Fibroblast of skin of right biceps (primary cell): ENCODE measurements around the gene AVPI1.
A peak's percentile ranks its signal among the peaks of the same experiment; 100 is the strongest.
"Not testable (repeated sequence)": the region's sequence is repeated elsewhere in the genome, so short reads cannot be mapped to it uniquely, and the experiment has no call there.

Source experiments
- DNase-seq: peaks from one replicate; pipeline ENCODE4 v3.0.0-alpha.2; 2013

Gene AVPI1

DNA sequence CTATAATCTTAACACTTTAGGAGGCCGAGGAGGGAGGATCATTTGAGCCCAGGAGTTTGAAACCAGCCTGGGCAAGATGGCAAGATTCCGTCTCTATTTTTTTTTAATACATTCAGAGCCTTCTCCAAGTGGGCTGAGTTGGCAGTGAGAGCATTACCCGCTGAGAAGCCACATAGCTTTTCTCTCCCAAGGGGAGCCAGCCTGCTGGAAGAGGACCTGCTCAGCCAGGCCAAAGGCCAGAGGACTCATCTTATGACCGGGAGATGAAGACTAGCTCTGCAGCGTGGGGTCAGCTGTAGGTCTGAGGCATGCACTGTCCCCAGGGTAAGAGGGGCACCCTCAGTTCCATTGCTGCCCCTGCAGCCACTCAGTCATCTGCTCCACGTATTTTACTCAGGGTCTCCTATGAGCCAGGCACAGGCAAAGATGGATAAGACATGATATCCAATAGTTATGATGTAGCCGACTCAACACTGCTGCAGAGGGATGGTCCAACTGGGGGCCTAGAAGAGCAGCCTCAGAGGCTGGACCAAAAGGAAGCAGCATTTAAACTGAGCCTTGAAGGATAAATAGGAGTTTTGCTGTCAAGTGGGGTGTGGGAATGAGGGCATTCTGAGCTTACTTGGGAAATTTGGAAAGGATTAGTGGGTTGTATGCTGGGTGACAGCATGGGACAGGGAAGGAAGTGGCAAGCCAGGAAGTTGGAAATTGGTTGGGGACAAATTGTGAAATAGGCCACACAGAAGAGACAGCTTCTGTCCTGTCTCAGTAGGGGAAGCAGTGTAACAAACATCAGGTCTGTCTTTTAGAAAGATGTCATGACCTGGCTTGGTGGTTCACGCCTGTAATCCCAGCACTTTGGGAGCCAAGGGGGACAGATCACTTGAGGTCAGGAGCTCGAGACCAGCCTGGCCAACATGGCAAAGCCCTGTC, 24.9 kb upstream of the AVPI1 start:
- no peak for DNase-seq

DNA sequence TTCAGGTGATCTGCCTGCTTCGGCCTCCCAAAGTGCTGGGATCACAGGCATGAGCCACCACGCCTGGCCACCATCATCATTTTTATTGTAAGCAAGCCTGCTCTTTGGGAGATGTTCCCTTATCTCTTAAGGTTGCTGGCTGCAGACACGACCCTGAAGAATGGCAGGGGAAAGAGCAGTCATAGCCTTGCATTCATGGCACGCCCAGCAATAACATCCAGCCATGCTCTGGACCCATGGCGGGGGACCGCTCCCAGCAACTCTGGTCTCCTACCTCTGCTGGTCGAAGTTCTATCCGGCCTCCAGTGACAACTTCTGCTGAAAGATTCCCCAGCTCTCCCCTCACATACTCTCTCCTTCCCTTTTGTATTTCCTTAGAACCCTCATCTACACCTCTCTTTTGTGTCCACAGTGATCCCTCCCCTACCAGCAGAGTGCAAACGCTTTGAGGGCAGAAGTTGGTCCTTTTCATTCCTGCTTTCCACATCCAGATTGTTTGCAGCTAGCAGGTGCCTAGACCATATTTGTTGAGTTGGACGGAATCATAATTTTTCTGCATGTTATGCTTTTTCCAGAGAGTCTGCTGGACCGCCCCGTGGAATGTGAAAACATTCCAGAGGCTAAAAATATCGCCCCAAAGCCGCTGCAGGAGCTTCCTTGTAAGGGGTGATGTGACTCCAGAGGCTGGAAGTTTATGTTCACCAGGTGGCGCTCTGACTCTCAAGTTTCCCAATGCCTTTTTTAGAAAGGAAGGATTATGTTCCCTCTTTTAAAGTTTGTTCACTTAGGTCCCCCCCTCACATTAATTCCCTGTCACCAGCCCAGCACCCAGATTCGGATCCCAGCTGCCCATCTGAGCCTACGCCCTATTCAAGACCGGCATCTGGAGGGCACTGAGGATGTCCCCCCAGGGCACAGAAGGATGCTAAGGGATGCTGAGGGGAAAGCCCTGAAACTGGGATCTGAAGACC, 22.2 kb upstream of the AVPI1 start:
- DNase-seq = peak; percentile 86

GRCh38 chr10:97708167-97708566, 21.1 kb upstream of the AVPI1 start:
- DNase-seq = no peak

GRCh38 chr10:97707134-97707861, 20.3 kb upstream of the AVPI1 start:
- DNase-seq = no peak

GRCh38 chr10:97705006-97705670, 18.1 kb upstream of the AVPI1 start:
- no peak for DNase-seq

DNA sequence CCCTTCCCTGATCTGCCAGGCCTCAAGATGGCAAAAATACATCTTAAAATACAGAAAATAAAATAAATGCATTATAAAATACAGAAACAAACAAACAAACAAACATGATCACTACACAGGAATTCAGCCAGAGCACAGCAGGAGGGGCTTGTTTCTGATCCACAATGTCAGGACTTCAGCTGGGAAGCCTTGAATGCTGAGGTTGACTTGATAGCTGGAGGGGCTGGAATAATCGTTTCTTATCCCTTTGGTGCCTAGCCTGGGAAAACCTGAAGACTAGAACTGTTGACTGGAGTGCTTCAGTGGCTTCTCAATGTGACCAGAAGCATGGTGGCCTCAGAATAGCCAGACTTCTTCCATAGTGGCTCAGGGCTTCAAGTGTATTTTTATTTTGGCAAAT, 17.3 kb upstream of the AVPI1 start:
- DNase-seq = no peak

DNA sequence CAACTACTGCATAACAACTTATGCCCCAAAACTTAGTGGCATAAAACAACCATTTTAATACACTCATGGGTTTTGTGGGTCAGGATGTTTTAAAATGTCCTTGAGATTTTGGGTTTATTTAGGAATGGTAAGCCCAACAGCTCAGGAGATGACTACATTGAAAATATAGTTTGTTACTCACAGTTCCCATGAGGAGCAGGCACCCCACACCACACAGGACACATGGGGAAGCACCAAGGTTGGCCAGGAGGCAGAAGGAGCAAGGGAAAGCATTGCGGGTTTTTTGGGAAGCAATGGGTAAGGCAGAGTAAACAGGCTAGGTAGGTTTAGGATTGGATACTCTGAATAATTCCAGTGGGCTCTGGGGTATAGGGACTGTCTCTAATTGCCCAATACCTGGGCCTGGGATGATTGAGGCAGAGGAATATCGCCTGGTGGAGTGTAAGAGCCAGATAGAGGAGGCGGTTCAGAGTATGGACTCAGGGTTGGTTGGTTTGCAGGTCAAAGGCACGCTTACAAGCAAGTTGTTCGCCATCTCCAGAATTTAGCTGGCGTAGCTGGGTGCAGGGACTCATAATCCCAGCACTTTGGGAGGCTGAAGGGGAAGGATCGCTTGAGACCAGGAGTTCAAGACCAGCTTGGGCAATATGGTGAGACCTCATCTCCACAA, 16.5 kb upstream of the AVPI1 start:
- no peak for DNase-seq

DNA sequence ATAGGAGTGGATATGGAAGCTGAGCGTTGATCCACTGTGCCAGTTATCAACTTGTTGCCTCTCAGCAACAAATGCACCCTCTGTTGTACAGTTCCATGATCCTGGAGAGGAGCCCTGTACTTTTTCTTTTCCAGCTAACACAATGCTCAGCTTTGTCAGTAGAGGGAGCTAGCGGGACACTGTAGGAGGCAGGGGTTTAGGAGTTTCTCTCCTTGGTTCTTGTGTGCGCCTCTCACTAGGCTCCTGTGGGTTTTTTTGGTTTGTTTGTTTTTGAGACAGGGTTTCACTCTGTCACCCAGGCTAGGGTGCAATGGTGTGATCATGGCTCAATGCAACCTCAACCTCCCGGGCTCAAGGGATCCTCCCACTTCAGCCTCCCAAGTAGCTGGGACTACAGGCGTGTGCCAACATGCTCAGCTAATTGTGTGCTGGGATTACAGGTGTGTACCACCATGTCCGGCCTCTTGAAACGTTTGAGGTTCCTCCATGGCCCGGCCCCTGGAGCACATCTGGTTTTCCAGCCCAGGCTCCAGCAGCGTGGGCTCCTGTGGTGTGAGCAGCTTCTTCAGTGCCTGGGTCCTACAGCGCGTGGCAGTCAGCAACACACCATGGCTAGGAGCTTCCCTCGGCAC, 14.5 kb upstream of the AVPI1 start:
- DNase-seq = peak; percentile 67

GRCh38 chr10:97698072-97698655, 11.1 kb upstream of the AVPI1 start:
- DNase-seq = not testable (repeated sequence)

GRCh38 chr10:97690133-97690532, 3.1 kb upstream of the AVPI1 start:
- DNase-seq = no peak

- peak; percentile 97 for DNase-seq
Measured at GRCh38 chr10:97689559-97690020, 2.5 kb upstream of the AVPI1 start.

GRCh38 chr10:97687785-97688781, 1.0 kb upstream of the AVPI1 start:
- DNase-seq = peak; percentile 49

- no peak for DNase-seq
Measured at GRCh38 chr10:97686301-97686961, 610 bp downstream of the AVPI1 start.

DNA sequence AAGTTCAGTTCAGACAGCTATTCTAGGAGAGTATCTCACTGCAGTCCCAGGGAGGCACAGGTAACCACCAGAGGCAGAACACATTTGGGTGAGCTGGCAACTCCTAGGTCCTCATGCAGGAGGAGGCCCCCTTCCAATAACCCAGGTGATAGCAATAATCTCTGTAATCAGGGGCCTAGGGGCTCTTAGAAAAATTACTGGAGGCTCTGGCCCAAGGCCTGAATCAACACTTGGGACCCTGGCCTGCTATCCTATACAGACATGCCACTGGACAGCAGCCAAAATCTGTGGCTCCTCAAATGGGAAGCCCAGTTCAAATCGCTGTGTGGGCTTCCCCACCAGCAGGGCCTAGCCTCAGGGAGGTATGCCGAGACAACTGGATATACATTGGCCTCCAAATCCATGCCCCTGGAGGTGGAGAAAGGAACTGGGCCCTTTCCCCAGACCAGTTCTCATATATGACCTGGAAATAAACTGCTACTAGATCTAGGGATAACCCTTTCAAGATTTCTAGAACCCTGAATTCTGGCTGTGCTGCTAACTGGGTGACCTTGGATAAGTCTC, 1.6 kb downstream of the AVPI1 start:
- DNase-seq = peak; percentile 28

DNA sequence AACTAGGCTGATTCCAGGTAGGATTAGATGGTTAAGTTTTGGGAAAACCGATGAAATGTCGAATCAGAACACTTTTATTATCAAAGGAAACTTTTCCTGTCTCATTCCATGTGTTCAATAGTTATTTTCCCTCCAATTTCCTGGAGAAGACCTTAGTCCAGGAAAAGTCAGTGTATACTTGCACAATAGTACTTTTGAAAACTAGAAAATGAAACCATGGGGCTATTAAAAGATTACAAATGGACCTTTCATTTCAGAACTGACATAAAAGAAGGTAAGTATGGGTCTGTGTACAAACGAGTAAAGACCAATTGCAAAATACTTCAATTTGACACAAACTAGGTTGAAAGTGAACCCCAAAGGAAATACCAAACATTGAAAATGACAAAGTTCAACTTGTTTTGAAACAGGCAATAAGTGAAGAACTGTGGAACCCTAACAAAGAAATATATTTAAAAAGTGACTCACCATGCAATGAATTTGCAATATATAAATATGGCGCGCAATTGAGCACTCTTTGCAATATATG, 2.1 kb downstream of the AVPI1 start:
- DNase-seq = peak; percentile 6

- not testable (repeated sequence) for DNase-seq
Measured at GRCh38 chr10:97684368-97684713, 2.7 kb downstream of the AVPI1 start.

DNA sequence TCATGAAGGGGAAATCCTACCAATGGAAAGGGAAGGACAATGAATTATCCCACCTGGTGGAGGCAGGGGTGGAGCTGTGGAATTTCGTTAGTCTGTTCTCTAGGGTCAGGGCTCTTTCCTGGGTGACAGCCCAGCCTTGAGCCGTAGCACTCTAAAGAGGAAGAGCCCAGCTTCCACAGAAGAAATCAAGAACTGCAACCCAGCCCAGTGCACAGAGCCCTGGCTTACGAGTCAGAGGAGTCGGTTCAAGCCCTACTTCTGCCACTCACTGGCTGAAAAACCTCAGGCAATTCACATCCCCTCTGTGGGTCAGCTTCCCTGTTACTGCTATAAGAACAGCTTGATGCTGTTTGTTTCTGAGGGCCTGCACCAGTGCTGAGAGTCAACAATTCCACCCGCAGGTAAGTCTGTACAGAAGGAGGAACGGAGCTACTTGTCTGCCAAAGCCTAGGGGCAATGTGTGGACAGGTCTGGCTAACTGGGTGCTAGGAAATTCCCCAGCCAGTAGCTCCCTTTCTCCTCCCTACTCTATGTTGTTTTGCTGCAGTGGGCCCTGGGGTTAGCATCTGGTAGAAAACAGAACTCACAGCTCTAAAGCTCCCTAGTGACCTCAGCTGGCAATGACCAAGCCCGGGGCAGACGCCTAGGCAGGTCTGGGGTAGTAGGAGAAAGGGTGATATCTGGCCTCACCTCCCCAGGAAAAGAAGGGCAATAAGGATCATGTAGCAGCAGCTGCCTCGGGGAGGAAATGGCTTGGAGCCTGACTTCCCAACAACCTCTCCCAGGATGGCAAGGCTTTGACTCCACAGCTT, 3.3 kb downstream of the AVPI1 start:
- peak; percentile 76 for DNase-seq
